ENCODE data around the gene GDI1. TPM values are rescaled to one million over a fixed set of nuclear protein-coding genes. Genes with fewer than 3 reads are reported as not detected.
A peak's percentile ranks its signal among the peaks of the same experiment; 100 is the strongest.

GDI1 gene
- total and polyA plus RNA-seq, 10 of the 15 experiments (the other 5 are each of a cell fraction or from before 2014, with no cell fraction given): 0.92 to 102 (median 49.6) TPM

- no peak for FAIRE-seq
- in situ Hi-C loops (cut with MboI): no loop called here
- no peak overlapping the region for H3K4me2 ChIP-seq (ENCODE audit: control insufficient read depth, insufficient read depth)
Measured at GRCh38 chrX:154481911-154482601, 45.1 kb downstream of the GDI1 start.

More at GRCh38 chrX:154481911-154482601, 45.1 kb downstream of the GDI1 start:
- POLR2A ChIA-PET: interaction anchor here (1.4 kb wide), 1 partner anchor 7 kb away, joined by 3 read pairs; no protein-coding TSS in a partner anchor
- intact Hi-C loops (cut with micrococcal nuclease; ENCODE audit: unreplicated experiment): no loop called here
- no peaks in the 10 kb centered on the region; a peak in 2 of 4 replicates for H3K36me3 ChIP-seq (ENCODE audit: control insufficient read depth in 2 of 2, insufficient read depth in 2 of 2, low read length in 1 of 2)
- H3K4me1 ChIP-seq (ENCODE audit: control insufficient read depth, insufficient read depth, low read length): peaks cover 8% of the 10 kb centered on the region; the same call in 1 of the 2 replicates
- H3K4me3 ChIP-seq: no peak overlapping the region
- no peak overlapping the region for H2AFZ ChIP-seq (ENCODE audit: control insufficient read depth, low read depth, low read length)
- no peak for DNase-seq (ENCODE audit: low read depth, low spot score)
- no peaks in the 10 kb centered on the region for H4K20me1 ChIP-seq (ENCODE audit: control insufficient read depth, insufficient read depth)
- no peaks in the 10 kb centered on the region for H3K27me3 ChIP-seq (replicated peaks in 1 of 2; ENCODE audit: control insufficient read depth in 2 of 2, insufficient read depth in 2 of 2, low read length in 1 of 2)
- SMC1A ChIA-PET (ENCODE audit: uncharacterized antibody, unreplicated experiment): interaction anchor here (0.6 to 0.9 kb wide), 2 partner anchors 26 to 45 kb away, joined by 3 to 5 read pairs; no protein-coding TSS in a partner anchor
- H3K9ac ChIP-seq (ENCODE audit: control insufficient read depth, insufficient read depth, low read length): no peak overlapping the region
- TF ChIP-seq RAD51 (IDR thresholded peaks at IDR 0.05) (peak; percentile 88), BHLHE40 (IDR thresholded peaks at IDR 0.05; ENCODE audit: borderline replicate concordance in 1 of 2, low read depth in 2 of 2, low read length in 1 of 2) (peak in 1 of 2 experiments; percentile 58; a peak in 1 of 4 replicates), CHD2 (IDR thresholded peaks at IDR 0.05; ENCODE audit: borderline replicate concordance, low read depth, low read length) (no peak), EZH2 (IDR thresholded peaks at IDR 0.05; ENCODE audit: borderline replicate concordance, control insufficient read depth, low read depth, low read length) (no peak), ESRRA (IDR thresholded peaks at IDR 0.05; ENCODE audit: low read length) (no peak)
- TF ChIP-seq, protein P1, sequence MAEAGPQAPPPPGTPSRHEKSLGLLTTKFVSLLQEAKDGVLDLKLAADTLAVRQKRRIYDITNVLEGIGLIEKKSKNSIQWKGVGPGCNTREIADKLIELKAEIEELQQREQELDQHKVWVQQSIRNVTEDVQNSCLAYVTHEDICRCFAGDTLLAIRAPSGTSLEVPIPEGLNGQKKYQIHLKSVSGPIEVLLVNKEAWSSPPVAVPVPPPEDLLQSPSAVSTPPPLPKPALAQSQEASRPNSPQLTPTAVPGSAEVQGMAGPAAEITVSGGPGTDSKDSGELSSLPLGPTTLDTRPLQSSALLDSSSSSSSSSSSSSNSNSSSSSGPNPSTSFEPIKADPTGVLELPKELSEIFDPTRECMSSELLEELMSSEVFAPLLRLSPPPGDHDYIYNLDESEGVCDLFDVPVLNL (IDR thresholded peaks at IDR 0.05; ENCODE audit: low read depth, low read length): no peak
- TF ChIP-seq, protein P2, sequence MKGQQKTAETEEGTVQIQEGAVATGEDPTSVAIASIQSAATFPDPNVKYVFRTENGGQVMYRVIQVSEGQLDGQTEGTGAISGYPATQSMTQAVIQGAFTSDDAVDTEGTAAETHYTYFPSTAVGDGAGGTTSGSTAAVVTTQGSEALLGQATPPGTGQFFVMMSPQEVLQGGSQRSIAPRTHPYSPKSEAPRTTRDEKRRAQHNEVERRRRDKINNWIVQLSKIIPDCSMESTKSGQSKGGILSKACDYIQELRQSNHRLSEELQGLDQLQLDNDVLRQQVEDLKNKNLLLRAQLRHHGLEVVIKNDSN (IDR thresholded peaks at IDR 0.05; ENCODE audit: borderline replicate concordance, extremely low read length, insufficient read depth, low read depth, low read length): peak; percentile 54
- TF ChIP-seq, protein P3, sequence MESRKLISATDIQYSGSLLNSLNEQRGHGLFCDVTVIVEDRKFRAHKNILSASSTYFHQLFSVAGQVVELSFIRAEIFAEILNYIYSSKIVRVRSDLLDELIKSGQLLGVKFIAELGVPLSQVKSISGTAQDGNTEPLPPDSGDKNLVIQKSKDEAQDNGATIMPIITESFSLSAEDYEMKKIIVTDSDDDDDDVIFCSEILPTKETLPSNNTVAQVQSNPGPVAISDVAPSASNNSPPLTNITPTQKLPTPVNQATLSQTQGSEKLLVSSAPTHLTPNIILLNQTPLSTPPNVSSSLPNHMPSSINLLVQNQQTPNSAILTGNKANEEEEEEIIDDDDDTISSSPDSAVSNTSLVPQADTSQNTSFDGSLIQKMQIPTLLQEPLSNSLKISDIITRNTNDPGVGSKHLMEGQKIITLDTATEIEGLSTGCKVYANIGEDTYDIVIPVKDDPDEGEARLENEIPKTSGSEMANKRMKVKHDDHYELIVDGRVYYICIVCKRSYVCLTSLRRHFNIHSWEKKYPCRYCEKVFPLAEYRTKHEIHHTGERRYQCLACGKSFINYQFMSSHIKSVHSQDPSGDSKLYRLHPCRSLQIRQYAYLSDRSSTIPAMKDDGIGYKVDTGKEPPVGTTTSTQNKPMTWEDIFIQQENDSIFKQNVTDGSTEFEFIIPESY (IDR thresholded peaks at IDR 0.05): no peak
- TF ChIP-seq, protein P4, sequence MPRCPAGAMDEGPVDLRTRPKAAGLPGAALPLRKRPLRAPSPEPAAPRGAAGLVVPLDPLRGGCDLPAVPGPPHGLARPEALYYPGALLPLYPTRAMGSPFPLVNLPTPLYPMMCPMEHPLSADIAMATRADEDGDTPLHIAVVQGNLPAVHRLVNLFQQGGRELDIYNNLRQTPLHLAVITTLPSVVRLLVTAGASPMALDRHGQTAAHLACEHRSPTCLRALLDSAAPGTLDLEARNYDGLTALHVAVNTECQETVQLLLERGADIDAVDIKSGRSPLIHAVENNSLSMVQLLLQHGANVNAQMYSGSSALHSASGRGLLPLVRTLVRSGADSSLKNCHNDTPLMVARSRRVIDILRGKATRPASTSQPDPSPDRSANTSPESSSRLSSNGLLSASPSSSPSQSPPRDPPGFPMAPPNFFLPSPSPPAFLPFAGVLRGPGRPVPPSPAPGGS (IDR thresholded peaks at IDR 0.05; ENCODE audit: borderline replicate concordance, insufficient read depth, low read depth, low read length, poor library complexity, severe bottlenecking): no peak
- TF ChIP-seq, protein P5, sequence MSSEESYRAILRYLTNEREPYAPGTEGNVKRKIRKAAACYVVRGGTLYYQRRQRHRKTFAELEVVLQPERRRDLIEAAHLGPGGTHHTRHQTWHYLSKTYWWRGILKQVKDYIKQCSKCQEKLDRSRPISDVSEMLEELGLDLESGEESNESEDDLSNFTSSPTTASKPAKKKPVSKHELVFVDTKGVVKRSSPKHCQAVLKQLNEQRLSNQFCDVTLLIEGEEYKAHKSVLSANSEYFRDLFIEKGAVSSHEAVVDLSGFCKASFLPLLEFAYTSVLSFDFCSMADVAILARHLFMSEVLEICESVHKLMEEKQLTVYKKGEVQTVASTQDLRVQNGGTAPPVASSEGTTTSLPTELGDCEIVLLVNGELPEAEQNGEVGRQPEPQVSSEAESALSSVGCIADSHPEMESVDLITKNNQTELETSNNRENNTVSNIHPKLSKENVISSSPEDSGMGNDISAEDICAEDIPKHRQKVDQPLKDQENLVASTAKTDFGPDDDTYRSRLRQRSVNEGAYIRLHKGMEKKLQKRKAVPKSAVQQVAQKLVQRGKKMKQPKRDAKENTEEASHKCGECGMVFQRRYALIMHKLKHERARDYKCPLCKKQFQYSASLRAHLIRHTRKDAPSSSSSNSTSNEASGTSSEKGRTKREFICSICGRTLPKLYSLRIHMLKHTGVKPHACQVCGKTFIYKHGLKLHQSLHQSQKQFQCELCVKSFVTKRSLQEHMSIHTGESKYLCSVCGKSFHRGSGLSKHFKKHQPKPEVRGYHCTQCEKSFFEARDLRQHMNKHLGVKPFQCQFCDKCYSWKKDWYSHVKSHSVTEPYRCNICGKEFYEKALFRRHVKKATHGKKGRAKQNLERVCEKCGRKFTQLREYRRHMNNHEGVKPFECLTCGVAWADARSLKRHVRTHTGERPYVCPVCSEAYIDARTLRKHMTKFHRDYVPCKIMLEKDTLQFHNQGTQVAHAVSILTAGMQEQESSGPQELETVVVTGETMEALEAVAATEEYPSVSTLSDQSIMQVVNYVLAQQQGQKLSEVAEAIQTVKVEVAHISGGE (CRISPR knock-in tag; IDR thresholded peaks at IDR 0.05): peak; percentile 11; the same call in 1 of the 2 replicates
- no peaks in the 10 kb centered on the region for H3K9me3 ChIP-seq (replicated peaks; ENCODE audit: control insufficient read depth, insufficient read depth, low read length)
- RAD21 ChIA-PET (ENCODE audit: unreplicated experiment): no interaction called here
- WGBS (ENCODE audit: insufficient coverage, insufficient replicate concordance, low lambda C conversion rate, missing lambda C conversion rate): 68% methylated on average over 14 of the region's 14 CpGs
- CTCF ChIA-PET: interaction anchor here (0.6 to 2.5 kb wide), 3 partner anchors 45 to 811 kb away, joined by 4 to 8 read pairs (median 4); no protein-coding TSS in a partner anchor
- no peak for ATAC-seq
- H3K27ac ChIP-seq (ENCODE audit: control insufficient read depth, insufficient read depth): no peak overlapping the region
- peaks cover 16% of the 10 kb centered on the region for H3K79me2 ChIP-seq (ENCODE audit: control insufficient read depth, insufficient read depth, low read length)
- no TSS peak for BruUV-seq (replicated peaks)
